GM21786 (cell line): ENCODE data around the gene ITIH3.

ENCODE experiments used
- ATAC-seq: cut with Tn5 transposase; IDR thresholded peaks from one replicate; pipeline ENCODE4 v1.9.1; 2021; ENCODE audit not compliant: unreplicated experiment

The ITIH3 gene

DNA sequence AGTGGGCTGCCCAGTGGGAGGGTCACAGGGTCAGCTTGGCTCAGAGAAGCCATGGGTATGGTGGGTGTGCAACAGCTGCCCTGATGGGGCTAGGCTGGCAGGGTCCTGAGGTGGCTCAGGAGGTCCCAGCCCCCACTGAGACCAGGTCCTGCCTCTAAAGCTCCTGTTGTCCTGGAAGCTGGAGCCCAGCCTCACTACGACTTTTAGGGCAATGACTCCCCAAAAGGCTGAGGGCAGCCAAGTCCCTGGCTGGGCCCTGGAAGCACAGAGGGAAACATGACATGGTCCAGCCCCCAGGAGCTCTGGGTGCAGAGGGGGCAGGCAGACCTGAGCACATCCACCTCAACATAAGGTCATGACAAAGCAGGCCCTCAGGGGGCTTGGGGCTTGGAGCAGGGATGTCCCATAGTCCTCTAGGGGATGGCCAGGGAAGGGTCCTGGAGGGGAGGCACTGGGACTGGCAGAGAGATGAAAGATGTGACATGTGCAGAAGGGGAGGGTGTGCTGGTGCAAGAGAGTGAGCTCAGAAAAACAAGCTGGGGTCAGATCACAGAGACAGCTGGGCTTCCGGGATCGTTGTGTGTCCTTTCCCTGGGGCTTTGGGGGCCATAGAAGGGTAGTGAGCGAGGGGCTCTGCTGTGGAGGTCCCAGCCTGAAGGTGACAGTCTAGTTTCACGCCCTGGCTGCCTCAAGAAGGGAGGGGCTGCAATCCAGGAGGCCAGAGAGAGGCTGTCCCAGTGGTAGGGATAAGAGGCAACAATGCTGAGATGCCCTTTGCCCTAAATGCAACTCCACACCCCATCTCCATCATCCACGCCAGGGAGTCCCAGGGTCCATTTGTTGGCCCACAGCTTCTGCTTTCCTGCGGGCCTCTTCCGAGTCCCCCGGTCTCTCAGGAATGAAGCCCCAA is 639 bp upstream of the ITIH3 start:
- no peak for ATAC-seq

DNA sequence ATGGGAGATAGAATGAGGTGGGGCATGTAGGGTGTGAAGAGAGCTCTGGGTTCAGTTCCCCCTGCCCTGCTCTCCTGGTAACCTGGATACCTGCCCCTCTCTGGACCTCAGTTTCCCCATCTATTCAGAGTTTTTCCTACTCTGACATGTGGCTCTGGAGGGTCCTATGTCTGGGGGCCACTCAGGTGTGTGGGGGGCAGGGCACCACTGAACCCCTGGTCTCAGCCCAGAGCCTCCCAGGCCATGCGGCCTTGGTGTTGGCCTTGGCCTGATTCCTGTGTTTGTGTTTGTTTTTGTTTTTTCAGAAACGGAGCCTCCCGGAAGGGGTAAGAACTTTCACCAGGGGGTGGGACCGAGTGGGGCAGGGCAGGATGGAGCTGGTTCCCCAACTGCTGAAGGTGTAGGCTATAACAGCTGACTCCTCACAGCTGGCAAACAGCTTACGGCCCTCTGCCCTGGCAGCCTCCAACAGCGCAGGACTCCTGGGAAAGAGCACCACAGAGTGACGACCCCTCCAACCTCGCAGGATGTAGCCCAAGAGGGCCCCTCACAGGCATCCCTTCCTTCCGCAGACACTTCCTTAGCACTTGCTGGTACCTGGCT is 803 bp downstream of the ITIH3 start:
- ATAC-seq: no peak

DNA sequence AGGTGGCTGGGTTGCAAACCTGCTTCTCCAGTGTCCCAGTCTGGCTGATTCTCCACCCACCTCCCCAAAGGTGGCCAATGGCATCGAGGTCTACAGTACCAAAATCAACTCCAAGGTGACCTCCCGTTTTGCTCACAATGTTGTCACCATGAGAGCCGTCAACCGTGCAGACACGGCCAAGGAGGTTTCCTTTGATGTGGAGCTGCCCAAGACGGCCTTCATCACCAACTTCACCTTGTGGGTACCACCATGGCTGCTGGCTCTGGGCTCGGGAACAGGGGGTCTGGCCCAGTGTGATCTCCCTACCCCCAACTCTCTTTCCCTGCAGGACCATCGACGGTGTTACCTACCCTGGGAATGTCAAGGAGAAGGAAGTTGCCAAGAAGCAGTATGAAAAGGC is 1.8 kb downstream of the ITIH3 start:
- no peak for ATAC-seq

DNA sequence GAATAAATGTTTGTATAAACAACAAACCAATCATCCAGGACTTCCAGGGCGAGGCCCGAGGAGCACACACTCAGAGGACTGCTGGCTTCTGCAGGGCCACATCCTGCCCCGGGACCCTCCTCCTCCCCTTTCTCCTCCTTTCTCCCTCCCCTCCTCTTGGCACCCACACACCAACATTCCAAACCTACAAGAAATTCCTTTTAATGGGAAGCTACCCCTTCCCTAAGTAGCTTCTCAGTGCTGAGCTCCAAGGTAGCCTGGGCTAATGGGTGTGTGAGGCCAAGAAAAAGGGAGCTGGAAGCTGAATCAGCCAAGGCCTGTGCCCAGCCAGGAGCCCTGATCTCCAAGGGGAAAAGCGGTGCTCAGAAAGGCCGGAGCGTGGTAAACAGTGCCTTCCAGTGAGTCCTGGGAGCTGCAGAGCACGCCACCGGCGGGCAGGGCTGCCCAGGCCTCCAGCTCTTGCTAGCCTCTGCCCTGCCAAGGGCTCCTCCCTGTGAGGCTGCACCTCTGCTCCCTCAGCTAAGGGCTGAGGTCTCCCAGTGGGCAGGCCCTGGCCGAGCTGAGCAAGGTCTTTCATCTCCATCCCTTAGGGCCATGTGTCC is 3.9 kb downstream of the ITIH3 start:
- ATAC-seq: no peak

DNA sequence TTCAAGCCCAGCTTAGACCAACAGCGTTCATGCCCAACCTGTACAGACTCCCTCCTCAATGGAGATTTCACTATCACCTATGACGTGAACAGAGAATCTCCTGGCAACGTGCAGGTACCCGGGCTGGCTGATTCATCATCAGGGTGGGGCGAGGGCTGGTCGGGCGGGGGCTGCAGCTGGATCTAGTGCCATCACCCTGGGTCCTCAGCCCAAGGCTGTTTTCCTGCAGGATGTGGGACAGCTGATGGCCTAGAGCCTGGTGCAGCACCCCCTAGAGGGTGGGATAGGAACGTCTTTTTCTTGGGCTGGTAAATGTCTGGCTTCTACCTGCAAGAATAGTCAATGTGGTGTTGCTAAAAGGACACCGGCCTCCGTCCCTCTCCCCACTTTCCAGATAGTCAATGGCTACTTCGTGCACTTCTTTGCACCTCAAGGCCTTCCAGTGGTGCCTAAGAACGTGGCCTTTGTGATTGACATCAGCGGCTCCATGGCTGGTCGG is 4.4 kb downstream of the ITIH3 start:
- no peak for ATAC-seq

DNA sequence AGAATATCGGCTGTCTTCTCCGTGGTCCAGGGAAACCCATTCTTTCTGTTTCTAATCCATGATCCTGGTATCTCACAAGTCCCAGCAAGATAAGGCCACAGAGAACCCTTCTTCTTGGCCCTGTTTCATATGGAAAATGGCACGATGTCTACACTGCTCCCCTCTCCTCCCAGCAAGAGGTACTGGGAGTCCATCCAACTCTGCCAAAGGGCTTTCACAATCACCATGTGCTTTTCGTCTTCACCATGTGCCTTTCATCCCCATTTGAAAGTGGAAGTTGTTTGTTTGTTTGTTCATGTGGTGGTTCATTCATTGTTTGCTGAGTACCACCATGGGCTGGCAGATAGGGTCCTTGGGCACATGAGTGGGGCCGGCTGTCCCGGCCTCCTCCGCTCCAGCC is 5.5 kb downstream of the ITIH3 start:
- ATAC-seq: no peak

DNA sequence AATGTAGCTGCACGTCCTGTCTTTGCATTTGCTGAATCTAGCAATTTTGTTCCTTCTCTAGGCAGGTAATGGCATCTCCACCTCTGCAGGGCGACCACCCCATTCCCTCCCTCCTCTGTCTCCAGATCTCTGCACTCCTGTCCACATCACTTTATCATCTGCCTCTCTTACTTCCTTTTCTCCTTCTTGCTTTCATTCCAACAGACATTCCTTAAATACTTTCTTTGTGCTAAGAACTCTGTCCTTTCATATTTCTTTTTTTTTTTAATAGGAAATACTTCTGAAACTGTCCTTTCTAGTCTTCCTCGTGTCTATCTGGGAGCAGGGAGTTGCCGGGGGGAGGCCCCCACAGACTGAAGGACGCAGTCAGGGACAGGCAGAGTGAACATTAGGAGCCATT is 7.2 kb downstream of the ITIH3 start:
- ATAC-seq: no peak

DNA sequence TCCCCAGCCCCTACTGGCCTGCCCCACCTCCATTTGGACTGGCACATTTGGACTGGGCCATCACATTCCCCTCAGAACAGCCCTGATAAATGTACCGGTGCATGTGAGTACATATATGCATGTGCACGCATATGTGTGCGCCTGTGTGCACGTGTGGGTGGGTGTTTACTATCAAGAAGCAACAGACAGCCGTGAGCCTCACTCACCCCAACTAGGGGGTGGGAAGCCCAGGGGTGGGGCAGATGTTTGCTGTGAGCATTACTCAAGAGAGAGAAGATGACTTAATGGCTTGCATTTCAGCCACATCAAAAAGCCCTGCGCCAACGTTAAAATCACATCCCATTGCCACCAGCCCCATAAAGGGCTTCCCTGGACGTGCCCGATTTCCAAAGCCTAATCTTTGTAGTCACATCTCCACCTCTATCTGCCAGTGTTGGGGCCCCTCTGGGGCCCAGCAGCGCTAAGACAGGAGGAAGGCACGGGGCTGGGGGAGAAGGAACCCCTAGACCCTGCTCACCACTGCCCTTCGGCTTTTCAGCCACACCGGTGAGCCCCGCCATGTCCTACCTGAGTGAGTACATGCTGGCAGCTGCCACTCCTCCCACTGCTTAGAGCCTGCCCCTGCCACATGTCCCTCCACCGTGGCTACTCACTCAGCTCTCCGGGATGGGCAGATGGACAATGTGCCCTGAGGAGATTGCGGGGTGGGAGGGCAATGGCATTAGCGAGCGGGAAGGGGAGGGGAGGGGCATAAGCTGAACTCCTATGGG is 10.9 kb downstream of the ITIH3 start:
- no peak for ATAC-seq

DNA sequence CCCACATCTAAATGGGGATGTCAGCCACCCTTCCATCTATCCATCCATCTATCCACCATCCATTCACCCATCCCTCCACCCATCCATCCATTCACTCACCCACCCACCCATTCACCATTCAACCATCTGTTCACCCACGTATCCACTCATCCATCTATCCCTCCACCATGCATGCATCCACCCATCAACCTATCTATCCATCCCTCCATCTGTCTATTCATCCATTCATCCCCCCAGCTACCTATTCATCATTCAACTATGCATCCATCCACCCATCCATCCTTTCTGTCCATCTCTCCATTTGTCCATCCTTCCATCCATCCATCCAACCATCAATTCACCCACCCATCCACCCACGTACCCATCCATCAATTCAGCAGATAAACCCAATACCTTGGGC is 14.6 kb downstream of the ITIH3 start:
- no peak for ATAC-seq

DNA sequence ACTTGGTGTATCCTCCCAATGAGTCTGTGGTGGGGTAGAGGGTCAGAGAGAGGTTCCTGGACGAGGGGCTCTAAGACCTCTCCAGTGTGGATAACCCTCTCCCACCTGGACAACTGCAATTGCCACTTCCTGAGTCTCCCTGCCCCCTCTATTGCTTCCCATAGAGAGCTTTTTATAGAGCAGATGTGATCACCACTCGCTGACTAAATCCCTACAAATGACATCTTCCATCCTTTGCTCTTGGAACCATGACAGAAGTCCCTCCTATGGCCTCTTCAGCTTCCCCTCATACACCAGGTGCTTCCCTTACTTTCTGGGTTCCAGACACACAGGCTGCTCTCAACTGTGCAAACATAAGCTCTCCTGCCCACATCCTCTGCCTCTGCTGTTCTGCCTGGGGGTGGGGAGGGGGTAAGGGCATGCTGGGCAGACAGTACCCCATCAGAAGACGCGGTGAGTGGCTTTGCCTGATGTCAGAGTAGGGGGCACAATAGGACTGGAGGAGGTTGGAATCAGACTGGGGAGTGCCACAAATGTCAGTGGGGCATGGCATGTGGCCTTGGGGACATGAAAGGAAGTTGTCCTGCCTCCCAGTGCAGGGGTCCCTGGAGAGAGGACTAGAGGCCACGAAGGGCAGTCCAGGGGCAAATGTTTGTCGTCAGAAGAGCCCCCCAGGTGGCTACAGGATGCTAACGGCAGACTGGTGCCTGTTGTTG is 15.2 kb downstream of the ITIH3 start:
- no peak for ATAC-seq

DNA sequence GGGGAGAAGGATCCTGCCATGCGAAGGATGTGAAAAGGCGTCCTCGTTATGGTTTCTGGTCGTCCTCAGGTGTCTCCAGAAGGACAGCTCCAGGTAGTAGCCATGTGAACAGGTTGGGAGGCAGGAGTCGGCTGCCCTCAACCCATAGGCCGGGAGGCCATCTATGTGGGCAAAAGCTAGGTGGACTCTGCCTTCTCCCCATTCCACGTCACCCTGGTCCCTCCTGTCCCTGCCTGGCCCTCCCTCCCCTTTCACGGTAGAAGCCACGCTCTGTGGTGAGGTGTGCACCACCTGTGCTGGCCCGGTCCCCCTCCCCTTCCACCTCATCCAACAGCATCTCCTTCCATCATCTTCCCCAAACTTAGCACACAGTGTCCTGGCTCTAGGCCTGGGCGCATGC is 16.3 kb downstream of the ITIH3 start:
- ATAC-seq: no peak

DNA sequence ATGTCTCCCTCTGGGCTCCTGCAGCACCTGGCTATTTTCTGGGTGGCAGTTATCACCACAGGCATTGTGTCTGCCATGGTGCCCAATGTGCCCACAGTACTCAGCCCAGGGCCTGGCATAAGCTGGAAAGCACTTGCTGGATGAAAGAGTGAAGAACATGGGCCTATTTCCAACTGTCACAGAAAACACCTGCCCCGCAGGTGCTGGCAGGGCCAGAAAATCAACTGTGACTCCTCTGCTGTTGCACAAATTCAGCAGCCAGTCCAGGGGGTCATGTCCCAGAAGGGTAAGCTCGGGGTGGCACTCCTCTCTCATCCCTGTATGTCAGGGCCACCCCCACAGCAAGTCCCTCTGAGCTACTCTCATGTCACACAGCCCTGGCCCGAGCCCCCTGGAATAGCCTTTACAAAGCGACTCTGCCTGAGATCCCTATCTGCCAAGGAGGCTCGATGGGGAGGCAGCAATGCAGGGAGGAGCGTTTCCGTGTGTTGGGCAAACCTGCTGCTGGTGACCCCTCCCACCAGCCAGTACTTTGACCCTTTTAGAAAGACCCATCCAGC is 16.9 kb downstream of the ITIH3 start:
- no peak for ATAC-seq

DNA sequence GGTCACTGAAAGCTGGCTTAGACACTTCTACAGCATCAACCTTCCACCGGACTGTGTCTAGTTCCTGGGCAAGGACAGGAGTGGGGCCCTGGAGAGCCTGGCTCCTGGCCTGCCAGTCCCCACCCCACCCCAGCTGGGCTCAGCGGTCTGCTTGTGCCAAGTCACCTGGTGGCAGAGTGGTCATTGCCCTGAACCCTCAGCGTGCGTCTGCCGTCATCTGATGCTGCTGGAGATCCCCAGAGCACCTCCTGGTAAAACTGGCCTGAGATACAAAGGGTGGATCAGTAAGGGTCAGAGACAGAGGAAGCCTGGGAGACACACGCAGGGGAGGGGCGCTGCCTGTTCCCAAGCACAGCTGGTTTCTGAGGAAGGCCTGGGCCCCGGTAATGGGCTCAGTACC is 19.2 kb downstream of the ITIH3 start:
- ATAC-seq: no peak

DNA sequence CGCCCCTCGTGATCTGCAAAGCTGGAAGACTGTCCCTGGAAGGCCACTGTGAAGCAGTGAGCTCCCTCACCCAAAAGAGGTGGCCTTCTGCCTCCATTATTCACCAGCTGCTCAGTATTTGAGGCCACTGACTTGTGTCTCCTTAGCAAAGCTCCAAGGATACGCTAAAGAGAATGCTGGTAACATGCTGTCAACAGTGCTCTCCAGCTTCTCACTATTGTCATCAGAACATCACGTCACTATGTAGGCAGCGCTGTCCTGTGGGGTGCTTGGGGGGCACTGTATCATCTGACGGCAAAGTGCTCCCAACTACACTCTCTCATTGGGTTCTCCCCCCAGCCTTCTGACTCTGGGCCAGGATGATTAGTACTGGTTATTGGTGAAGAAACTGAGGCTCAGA is 21.6 kb downstream of the ITIH3 start:
- ATAC-seq: no peak

DNA sequence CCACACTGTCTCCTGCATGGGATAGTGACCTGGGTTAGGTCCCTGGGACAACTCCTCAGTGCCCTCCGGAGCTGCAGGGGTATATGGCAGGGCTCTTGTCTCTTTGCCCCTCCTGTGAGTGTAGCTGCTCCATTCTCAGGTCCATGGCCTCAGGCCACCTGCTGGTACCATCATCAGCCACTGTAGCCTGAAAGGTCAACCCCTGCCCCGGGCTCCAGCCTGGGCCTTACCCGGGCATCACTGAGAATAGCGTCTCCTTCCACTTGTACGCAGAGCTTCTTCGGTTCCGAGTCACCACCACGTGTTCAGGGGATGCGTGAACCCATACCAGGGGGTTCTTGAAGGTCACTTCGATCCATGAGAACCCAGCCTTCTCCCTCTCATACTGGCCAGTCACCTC is 22.1 kb downstream of the ITIH3 start:
- no peak for ATAC-seq

DNA sequence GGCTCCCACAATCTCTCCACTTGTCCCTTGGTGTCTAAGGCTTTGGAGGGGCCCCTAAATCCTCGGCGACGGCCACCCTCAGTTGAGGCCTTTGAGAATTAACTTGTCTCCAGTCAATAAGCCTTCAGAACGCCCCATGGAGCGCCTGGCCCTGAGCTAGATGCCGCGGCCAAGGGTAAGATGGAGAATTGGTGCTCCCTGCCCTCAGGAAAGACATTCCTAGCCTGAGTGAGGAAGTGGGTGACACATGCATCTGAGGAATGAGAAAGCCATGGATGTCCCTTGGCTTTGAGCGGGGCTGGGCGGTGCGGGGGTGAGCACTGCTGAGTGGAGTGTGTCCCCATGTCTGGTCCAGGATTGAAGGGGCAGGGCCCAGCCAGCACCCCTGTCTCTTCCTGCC is 22.6 kb downstream of the ITIH3 start:
- ATAC-seq: no peak

DNA sequence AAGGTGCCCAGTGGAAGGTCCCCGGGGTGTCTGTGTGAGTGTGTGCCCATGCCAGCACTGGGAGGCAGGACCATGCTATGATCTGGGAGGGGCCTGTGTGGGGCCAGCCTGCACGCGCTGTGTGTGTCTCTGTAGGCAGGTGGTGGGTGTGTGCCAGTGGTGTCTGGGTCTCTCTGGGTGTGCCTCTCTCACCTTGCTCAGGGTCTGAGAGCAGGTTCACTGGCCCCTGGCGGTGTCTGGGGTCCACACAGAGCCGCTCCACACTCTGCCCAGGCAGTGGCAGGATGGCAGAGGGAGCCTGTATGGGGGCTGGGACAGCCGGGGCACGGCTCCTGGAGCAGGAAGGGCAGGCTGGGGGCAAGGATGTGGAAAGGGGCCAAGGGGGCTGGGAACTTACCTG is 23.3 kb downstream of the ITIH3 start:
- no peak for ATAC-seq

DNA sequence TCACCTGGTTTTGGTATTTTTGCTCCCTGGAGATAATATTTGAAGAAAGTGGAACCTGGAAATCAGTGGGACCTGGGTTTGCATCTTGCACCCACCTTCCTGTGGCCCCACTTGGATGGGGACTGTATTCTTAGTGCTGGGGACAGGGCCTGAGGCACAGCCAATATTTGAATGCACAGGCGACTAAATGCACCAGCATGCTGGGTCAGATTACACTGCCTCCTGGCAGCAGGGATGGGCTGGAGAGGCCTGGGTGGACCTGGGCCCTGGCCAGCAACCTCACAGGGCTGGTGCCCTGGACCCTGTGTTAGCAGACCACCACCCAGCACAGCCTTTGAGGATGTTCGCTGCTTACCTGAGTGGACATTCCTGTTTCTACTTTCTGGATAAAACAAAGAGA is 25.3 kb downstream of the ITIH3 start:
- no peak for ATAC-seq

DNA sequence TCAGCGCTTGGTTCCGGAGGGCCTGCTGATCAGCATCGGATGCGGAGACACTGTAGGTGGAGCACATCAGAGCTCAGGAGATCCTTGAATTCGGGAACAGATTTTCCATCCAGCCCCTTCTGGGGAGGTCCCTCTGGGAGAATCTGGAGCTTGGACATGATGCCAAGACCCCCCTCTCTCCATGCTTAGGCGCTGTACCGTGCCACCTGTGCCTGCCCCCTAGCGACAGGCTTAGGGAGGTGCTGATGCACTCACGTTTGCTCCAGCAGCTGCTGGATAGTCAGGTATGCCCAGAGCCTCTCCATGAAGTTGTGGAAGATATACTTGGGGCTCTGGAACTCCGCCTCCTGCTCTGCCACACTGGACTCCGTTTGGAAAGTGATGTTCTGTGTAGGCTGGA is 26.1 kb downstream of the ITIH3 start:
- ATAC-seq: no peak

DNA sequence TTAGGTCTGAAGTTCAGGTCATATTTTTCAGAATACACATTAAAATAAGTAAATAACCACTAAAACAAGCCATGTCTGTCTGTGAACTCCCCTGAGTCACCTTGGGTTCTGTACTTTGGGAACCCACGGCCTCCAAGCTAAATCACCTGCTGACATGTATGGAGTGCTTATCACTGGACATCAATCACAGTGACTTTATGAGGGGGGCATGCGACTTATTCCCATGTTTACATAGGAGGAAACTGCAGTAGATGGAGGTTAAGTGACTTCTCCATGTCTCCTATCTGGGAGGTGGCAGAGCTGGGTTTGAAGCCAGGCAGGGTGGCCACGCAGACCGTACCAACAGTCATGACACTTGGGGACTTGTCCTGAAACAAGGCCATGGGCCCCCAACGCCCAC is 27.8 kb downstream of the ITIH3 start:
- no peak for ATAC-seq
